HG03103 (cell line): Measurements from ENCODE around the gene GSTA4.
"Not testable (repeated sequence)": the region's sequence is repeated elsewhere in the genome, so short reads cannot be mapped to it uniquely, and the experiment has no call there.

Source experiments
- ATAC-seq: cut with Tn5 transposase; IDR thresholded peaks from one replicate; pipeline ENCODE4 v1.9.1; 2021; ENCODE audit warnings: low read depth; ENCODE audit not compliant: unreplicated experiment

The GSTA4 gene

DNA sequence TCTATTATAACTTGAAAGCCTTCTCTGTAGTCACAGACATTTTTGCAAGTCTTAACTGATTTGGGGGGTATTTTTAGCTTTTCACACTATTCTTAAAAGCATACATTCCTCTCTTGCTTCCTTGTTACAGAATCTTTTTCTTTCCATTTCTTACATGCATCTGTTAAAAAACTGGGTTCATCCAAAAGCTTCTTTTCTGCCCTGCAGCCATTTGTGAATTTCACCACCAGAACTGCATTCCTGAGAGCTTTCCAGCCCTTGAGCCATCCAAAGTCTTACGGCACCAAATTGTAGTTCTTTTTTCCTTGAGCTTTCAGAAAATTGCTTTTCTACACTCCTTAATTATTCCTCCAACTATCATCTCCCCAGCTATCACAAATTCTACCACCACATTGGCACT is 19.7 kb upstream of the GSTA4 start:
- no peak for ATAC-seq

DNA sequence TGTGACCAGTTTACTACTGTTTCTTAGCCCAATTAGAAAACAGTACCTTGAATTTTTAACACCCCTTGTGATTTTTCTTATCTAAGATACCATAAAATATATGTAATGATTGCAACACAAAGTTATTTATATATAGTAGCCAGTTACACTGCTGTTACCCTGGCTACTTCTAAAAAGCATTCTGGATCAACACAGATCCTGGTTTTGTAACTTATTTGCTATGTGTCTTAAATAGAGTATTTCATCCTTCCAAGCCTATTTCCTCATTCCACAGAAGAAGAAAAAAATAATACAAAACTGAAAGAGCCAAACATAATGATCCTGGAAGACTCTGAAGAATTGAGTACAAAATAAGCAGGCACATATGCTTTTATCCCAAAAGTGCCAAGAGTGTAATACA is 19.0 kb upstream of the GSTA4 start:
- no peak for ATAC-seq

DNA sequence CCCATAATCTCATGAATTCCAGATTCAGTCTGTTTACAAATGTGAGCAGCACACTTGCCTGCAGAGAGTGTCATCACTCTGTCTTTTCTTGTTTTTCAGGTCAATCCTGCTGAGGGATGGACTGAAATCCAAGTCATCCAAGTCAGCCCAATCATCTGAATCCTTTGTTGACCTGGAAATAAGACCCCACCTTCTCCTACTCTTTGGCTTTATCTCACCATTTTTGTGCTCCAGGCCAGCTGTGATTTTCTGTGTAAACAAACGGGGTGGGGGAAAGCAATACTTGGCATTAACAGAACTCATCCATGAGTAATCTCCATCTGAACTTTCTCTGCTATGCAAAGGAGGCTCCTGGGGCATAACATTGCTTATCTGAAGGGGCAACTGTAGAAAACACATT is 16.9 kb upstream of the GSTA4 start:
- ATAC-seq = no peak

DNA sequence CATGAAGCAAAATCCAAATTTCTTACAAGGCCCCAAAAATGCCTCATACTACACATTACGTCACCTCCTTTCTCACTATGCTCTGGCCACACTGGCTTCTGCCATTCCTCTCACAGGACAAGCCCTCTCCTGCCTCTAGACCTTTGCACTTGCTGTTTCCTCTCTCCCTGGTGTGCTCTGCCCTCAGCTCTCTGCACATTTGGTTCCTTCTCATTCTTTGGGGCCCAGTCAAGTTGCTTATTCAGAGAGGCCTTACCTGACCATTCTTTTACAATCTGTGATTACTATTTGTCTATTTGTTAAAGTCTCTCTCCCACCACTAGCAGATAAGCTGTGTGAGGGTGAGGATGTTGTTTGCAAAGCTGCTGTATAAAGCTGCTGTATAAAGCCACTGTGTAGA is 15.4 kb upstream of the GSTA4 start:
- ATAC-seq = no peak

DNA sequence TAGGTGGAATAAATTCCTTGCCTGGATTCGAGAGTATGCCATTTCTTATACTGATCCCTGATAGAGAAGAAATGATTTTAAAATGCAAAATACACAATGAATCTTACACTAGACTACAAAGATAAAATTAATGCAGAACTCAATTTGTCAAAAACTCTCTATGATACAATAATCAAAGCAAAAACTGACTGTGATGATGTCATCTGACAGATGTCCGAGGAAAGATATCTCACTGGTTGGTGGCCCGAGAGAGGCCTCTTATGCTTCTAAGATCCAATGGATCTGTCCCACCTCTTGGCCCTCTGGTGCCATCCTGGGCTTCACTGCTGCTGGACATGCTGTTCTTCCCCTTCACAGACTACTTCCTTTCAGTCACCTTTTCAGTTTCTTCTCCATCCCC is 14.4 kb upstream of the GSTA4 start:
- ATAC-seq = no peak

GRCh38 chr6:53009056-53009455 is 14.0 kb upstream of the GSTA4 start:
- no peak for ATAC-seq

DNA sequence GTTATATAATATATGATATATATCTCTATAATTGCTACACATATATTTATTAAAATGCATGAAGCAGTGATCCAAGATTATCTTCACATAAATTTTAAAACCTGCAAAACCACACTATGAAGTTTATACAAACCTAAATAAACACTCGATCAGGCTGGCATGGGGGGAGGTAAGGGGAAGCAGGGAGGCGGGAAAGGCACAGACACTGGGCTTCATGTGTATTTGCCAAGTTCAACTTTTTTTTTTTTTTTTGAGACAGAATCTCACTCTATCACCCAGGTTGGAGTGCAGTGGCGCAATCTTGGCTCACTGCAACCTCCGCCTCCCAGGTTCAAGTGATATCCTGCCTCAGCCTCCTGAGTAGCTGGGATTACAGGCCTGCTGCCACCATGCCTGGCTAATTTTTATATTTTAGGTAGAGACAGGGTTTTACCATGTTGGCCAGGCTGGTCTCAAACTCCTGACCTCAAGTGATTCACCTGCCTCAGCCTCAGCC is 13.2 kb upstream of the GSTA4 start:
- ATAC-seq = not testable (repeated sequence)

GRCh38 chr6:53005663-53006250 is 10.7 kb upstream of the GSTA4 start:
- ATAC-seq = no peak

DNA sequence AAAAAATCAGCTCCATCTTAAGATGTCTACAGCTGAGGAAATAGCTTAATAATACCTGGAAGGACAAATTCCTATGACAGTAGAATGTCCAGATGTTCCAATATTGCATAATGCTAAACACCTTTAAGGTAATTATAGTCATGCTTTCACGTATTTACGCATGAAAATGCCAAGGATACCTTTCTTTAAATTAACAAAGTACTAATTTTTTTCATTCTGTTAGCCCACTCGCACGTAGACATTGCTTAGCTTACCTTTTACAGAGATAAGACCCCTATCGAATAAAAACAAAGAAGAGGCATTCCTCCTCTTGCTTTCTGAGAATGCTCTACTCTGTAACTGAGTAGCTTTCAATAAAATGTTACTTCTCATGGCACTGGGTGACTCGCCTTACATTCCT is 4.4 kb upstream of the GSTA4 start:
- ATAC-seq = no peak

DNA sequence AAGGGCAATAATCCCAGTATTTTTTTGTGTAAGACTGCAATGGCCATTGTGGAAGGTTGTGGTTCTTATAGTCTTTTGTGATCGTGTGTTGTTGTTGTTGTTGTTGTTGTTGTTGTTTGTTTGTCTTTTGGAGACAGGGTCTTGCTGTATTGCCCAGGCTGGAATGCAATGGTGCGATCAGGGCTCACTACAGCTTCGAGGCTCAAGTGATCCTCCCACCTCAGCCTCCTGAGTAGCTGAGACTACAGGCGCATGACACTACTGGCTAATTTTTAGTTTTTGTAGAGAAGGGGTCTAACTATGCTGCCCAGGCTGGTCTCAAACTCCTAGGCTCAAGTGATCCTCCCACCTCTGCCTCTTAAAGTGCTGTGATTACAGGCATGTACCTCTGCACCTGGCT is 3.5 kb upstream of the GSTA4 start:
- ATAC-seq = no peak

GRCh38 chr6:52995913-52996645 is 995 bp upstream of the GSTA4 start:
- no peak for ATAC-seq

DNA sequence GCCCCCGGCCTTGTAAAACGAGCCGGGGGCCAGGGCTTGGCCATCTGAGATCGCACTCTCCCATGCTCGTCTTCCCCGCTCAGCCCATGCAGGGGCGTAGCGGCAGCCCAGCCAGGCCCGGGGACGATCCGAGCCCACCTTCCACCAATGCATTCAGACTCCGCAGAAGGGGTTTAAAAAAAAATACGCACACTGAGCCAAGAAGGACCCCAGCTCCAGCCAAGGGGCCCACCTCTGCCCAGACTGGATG is 320 bp downstream of the GSTA4 start:
- peak; percentile 20 for ATAC-seq

GRCh38 chr6:52994031-52994838 is 849 bp downstream of the GSTA4 start:
- no peak for ATAC-seq

- ATAC-seq = no peak
Observed at GRCh38 chr6:52992980-52993920, 1.8 kb downstream of the GSTA4 start.

DNA sequence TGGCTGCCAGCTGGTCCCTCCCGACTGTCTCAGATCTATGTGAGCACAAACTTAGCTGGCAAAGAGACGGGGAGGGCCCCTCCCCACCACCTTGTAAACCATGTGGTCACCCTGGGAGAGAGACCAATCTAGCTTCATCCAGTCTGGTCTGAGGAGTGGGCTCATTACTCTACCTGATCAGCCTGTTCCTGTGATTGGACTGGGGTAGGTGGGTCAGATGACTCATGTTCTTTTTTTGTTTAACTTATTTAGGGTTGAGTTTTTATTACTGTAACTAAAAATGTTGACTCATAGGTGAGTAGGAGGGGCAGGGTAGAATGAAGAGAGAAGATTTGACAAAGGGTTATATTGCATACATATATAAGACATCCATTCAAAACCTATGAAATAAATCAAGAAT is 4.7 kb downstream of the GSTA4 start:
- ATAC-seq = no peak

GRCh38 chr6:52985228-52985627 is 9.9 kb downstream of the GSTA4 start:
- no peak for ATAC-seq

GRCh38 chr6:52984247-52984646 is 10.8 kb downstream of the GSTA4 start:
- peak; percentile 67 for ATAC-seq

DNA sequence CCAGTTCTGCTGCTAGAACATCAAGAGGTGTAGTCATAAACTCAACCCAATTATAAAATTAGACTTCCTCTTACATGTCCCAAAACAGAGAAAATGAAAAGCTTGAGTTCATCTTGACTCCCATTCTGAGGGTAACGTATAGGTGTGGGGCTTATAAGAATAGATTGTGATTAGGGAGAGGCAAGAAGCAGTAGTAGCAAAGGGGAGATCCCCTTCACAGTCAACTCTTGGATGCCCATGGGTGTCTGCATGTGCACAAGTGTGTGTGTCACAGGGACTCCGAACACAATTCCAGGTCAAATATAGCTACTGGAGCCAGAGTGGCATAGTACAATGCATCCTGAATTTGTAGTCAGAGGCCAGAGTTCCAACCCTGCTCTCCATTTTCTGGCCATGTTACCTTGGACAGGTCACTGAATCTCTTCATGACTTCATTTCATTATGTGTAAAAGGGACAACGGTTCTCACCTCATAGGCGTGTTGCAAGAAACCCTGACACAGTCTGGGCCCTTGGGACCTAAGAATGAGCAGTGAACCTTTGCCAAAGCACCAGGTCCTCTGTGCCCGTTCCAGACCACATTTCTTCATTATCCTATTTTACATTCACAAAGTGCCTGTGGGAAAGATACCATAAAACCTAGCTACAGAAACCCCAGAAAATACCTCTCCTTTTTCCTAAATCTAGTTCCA is 11.8 kb downstream of the GSTA4 start:
- ATAC-seq = no peak

DNA sequence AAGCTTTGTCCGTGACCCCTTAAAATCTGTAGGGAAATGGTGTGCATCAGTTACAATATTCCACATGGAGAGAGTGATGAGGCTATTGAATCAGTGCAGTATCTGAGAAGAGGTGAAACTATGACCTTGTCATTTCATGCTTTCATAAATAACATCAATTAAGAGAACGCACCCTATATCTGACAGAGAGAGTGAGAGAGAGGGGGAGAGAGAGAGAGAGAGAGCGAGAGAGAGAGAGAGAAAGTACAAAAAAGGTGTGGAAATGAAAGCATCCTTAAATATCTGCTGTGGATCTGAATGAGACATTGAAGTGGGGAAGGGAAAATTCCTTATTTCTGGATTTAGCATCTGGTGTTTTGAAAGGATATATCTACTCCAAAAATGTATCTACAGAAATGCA is 12.4 kb downstream of the GSTA4 start:
- no peak for ATAC-seq

GRCh38 chr6:52981222-52981900 is 13.7 kb downstream of the GSTA4 start:
- no peak for ATAC-seq
